Measurements from ENCODE around the gene PLA2G4C.
"Not testable (repeated sequence)": the region's sequence is repeated elsewhere in the genome, so short reads cannot be mapped to it uniquely, and the experiment has no call there.

Gene PLA2G4C

DNA sequence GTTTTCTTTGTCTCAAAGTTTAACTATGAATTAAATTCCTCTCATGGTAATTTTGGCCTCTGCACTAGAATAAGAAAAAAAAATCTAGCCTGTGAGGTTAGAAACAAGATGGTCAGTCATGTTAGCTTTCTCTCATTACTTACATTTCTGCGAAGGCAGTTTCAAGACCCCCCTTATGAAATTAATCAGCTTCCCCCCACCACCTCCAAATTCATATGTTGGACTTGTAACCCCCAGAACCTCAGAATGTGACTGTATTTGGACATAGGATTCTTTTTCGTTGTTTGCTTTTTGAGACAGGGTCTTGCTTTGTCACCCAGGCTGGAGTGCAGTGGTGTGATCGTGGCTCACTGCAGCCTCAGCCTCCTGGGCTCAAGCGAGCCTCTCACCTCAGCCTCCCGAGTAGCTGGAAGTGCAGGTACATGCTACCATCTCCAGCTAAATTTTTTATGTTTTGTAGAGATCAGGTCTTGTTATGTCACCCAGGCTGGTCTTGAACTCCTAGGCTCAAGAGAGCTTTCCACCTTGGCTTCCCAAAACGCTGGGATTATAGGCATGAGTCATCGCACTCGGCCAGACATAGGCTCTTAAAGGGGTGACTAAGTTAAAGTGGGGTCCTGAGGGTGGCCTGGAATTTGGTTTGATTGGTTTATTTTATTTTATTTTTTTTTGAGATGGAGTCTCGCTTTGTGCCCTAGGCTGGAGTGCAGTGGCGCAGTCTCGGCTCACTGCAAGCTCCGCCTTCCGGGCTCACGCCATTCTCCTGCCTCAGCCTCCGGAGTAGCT is 1.4 kb downstream of the PLA2G4C start:
- DNase-seq = no peak

DNA sequence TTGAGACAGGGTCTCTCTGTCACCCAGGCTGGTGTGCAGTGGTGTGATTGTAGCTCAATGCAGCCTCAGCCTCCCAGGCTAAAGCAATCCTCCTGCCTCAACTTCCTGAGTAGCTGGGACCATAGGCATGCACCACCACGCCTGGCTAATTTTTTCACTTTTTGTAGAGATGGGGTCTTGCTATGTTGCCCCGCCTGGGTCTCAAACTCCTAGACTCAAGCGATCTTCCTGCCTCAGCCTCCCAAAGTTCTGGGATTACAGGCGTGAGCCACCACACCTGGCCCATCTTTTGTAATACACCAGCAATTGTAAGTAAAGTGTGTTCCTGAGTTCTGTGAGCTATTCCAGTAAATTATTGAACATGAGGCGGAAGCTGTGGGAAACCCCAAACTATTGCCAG is 6.7 kb downstream of the PLA2G4C start:
- DNase-seq = no peak

DNA sequence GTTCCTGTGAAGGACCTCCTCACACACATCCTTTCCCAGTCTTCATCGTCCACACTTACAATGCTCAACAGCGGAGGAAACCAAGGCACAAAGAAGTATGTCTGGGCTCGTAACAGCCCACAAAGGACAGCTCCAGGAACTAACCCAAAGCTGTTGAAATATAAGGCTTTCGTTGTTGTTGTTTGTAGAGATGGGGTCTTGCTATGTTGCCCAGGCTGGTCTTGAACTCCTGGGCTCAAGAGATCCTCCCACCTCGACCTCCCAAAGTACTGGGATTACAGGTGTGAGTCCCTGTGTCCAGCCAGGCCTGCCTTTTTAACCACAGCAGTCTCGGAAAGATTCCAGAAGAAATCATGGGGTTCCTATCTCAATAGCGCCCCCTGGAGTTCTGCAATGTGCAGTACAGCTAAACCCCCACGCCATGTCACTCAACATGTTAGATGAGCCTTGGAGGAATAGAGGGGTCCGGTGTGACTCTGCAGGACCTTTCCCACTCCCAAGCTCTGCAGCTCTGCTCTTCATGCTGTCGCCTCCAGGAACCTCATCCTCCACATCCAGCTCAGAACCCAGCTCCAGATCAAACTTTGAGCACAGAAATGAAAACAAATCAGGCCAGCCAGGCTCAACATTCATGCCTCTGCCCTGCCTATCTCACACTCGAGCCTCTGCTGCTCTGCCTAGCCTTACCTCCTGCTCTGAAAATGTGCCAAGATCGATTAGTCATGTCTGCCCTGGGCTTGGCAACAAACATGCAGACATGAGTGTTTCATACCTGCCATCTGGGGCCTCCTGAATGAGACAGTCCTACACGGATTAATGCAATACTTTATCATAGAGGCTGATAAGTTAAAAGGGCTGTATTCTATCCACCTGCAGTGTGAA is 7.5 kb downstream of the PLA2G4C start:
- DNase-seq = no peak

DNA sequence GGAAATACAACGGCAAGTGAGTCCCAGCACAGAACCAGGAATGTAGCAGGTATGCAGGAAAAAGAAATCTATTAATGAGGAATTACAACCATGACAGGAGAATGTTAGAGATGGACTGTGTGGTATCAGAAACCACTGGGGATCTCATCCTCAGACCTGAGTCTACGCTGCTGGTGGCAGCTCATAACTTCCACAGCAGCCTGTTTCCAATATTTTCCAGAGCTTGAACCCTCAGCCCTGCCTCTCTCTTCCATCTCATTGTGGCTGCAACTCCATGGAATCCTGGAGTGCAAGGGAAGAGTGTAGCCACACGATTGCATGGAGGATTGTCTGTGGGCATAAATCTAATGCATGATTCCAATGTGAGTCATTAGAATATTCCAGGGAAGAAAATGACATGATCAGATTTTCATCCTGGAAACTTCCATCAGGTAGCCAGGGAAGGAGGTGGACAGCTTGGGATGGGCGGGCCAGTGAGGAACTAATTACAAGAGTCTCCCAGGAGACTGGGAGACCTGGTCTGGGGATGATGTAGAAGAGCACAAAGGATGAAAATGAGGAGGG is 14.9 kb downstream of the PLA2G4C start:
- no peak for DNase-seq

DNA sequence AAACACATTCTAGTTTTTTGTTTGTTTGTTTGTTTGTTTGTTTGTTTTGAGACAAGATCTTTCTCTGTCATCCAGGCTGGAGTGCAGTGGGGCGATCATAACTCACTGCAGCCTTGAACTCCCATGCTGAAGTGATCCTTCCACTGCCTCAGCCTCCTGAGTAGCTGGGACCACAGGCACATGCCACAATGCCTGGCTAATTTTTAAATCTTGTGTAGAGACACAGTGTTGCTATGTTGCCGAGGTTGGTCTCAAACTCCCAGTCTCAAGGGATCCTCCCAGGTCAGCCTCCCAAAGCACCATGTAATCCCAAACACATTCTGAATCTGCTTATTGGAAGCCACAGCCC is 15.8 kb downstream of the PLA2G4C start:
- DNase-seq = no peak

DNA sequence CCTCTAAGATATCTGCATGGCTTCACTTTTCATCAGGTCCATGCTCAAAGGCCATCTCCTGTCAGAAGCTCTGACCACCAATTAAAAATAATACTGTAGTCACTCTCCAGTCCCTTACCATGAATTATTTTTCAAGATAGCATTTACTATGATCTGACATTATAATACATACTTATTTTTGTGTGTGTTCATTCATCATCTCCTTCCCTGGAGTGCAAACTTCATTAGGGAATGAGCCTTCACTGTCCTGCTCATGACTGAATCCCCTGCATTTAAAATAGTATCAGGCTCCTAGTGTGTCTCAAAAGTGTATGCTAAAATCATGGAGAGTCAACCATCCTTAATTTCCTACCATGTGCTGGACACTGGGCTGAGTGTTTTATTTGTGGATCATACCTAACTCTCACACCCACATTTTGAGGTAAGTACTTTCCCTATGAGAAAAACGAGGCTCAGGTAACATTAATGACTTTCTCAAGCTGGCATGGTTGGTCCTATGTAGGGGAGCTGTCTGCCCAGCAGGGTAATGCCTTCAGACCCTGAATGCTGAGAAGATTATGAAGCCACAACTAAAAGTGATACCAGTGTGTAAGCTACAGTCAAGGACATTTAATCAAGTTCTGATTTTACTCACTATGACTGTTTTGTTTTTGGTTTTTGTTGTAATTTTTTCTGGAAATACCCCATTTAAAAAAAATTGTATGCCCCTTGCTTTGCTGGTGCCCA is 16.3 kb downstream of the PLA2G4C start:
- DNase-seq = no peak

DNA sequence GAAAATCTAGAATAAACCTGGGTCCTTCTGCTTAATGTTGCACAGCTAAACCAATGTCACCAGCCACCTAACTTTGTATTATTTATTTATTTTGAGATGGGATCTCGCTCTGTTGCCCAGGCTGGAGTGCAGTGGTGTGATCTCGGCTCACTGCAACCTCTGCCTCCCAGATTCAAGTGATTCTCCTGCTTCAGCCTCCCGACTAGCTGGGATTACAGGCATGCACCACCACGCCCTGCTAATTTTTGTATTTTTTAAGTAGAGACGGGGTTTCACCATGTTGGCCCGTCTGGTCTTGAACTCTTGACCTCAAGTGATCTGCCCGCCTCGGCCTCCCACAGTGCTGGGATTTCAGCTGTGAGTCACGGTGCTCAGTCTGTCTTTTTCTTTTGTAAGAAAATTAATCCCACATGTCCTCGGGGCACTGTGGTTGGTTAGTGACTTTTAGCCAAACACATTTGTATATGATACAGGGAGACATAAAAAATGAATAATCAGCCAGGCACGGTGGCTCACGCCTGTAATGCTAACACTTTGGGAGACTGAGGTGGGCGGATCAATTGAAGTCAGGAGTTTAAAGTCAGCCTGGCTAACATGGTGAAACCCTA is 19.4 kb downstream of the PLA2G4C start:
- not testable (repeated sequence) for DNase-seq

DNA sequence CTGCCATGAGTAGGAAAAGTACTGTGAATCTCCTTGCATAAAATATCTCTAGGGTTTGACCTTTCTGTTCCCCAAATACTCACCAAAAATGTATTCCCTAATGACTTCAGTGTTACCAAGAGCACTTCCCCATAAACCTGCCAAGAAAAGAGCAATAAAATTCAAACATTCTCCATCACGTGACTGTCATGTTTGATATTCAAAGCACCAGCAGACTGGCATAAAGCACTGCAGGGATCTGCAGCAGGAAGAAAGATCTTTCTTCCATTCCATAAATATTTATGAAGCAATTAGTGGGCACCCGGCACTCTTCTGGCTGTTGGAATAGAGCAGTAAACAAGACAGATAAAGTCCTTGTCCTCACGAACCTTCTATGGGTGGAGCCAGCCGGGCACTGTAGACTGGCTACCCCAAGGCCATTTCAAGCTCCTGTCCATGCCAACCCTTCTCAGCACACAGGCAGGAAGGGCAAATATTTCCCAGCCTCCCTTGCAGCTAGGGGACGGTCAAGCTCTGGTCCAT is 20.3 kb downstream of the PLA2G4C start:
- no peak for DNase-seq

DNA sequence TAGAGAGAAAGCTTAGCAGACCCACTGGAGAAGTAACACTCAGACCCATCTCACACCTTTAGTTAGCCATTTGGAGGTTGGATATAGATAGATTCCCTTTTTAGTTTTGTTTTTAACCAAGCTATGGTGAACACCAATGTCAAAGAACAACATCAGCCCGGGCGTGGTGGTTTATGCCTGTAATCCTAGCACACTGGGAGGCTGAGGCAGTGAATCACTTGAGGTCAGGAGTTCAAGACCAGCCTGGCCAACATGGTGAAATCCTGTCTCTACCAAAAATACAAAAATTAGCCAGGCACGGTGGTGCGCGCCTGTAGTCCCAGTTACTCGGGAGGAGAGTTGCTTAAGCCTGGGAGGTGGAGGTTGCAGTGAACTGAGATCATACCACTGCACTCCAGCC is 21.6 kb downstream of the PLA2G4C start:
- DNase-seq = not testable (repeated sequence)

DNA sequence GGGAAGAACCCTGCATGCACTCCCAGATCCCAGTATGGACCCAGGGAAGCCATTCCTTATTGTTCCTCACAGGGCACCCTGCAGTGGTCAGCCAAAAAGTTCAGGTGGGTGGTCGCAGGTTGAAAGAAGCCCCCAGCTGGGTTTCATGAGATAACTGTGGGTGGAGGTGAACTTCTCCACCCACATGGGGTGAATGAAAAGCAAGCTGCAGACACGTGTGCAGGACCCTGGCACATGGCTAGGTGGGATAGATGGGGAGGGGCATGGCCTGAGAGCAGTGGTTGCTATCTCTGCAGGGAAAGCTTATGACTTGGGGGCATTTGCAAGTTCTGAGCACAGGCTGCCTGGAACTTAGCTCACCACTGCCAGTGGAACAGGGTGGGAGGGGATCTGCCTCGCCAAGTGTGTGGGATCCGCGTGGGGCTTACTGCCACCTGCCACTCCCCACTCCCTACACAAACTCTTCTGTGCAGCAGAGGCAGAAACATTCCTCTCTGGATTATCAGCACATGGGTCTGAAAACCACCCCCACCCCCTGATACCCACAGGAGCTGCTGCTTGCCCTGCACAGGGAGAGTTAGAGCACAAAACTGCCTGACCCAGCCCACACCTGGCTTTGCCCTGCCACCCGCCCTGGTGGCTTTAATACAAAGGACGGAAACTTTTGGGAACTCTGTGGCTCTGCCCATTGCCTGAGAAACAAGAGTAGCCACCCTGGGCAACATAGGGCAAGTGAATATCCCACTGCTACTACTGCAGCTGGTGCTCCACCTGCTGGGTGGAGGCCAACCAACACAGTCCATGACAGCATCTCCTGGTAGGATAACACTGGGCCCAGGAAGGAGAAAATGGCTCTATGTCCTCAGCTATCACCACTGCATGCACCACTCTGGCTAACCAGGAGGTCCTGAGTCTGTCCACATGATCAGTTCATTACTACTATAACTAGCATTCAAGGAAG is 24.4 kb downstream of the PLA2G4C start:
- no peak for DNase-seq

DNA sequence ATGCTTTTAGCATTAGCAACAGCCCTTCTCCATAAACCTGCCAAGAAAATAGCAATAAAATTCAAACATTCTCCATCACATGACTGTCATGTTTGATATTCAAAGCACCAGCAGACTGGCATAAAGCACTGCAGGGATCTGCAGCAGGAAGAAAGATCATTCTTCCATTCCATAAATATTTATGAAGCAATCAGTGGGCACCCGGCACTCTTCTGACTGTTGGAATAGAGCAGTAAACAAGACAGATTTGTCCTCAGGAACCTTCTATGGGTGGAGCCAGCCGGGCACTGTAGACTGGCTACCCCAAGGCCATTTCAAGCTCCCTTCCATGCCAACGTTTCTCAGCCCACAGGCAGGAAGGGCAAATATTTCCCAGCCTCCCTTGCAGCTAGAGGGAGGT is 25.5 kb downstream of the PLA2G4C start:
- no peak for DNase-seq

DNA sequence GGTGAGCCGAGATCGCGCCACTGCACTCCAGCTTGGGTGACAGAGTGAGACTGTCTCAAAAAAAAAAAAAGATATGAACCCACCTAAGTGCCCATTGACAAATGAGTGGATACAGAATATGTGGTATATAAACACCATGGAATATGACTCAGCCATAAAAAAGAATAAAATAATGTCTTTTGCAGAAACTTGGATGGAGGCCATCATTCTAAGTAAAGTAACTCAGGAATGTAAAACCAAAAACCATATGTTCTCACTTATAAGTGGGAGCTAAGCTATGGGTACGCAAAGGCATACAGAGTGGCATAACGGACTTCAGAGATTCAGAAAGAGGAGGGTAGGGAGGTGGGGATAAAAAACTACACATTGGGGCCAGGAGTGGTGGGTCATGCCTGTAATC is 29.5 kb downstream of the PLA2G4C start:
- no peak for DNase-seq

DNA sequence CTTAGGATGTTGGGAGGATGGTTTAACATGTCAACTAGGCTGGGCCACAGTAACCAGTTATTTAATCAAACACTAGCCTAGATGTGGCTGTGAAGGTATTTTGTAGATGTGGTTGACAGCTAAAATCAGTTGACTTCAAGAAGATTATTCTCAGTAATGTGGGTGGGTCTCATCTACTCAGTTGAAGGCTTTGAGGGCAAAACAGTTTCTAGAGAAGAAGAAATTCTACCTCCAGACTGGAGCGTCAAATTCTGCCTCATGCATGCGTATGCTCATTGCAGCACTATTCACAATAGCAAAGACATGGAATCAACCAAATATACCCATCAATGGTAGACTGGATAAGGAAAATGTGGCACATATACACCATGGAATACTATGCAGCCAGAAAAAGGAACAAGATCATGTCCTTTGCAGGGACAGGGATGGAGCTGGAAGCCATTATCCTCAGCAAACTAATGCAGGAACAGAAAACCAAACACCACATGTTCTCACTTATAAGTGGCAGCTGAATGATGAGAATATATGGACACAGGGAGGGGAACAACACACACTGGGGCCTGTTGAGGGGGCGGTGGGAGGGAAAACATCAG is 40.3 kb downstream of the PLA2G4C start:
- DNase-seq = not testable (repeated sequence)

DNA sequence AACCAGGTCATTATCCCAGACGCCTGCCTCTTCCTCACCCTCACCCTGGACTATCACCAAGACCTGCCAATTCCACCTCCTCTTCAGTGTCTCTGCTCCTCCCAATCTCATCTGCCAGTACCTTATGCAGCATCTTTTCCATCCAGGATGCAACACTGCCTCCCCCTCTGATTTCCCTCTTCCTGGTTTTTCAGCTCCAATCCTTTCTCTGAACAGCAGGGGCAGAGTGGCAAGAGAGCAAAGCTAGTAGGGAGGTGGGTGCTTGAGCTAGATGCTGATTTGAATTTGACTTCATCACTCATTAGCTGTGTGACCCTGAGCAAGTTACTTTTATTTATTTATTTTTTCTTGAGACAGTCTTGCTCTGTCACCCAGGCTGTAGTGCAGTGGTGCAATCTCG is 41.2 kb downstream of the PLA2G4C start:
- DNase-seq = no peak

DNA sequence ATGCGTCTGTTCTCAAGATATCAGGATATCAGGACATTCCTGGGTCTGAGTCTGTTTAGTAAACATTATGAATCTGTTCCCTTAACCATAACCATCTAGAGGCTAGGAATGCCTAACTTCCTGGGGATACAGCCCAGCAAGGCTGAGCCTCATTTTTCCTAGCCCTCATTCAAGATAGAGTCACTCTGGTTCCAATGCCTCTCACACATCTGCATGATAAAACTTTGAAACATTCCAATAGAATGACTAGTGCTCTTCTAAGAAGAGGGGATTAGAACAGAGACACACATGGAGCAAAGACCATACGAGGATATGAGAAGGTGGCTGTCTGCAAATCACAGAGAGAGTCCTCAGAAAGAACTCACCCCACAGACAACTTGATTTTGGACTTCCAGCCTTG is 46.1 kb downstream of the PLA2G4C start:
- DNase-seq = no peak

DNA sequence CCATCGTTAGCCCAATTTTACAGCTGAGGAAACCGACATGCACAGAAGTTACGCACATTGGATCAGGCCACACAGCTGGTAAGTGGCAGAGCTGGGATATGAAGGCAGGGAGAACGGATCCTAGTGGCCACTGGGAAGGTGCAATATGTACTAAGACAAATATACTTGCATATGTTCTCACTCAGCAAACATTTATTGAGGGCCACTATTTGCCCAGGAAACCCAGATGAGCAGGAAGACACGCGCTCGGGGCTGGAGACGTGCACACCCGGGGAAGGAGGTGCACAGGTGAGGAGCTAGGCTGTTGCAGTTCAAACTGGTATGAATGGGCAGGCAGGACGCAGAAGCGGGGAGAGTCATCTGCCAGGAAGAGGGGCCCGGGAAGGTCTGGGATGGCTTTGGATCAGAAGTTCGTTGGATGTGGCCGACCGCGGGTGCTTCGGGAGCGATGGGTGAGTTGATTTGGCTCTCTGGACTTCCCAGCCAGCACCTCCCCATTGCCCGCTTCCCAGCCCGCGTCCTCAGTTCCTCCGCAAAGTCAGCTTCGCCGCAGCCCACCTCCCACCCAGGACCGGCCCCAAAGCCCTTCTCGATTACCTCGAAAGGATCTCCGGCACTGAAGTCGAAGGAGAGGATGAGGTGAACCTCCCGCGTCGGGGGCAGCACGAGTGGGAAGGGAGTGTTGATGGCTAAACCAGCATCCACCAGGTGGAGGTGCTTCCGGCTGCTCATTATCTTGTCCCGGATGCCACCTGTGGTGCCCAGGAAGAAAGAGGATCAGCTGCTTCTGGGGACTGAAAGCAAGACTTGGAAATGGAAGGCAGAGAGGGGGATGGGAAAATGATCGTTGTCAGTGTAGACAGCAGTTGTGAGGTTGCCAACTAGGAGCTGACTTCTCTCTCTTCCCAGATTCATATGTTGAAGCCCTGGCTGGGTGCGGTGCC is 48.9 kb downstream of the PLA2G4C start:
- no peak for DNase-seq

DNA sequence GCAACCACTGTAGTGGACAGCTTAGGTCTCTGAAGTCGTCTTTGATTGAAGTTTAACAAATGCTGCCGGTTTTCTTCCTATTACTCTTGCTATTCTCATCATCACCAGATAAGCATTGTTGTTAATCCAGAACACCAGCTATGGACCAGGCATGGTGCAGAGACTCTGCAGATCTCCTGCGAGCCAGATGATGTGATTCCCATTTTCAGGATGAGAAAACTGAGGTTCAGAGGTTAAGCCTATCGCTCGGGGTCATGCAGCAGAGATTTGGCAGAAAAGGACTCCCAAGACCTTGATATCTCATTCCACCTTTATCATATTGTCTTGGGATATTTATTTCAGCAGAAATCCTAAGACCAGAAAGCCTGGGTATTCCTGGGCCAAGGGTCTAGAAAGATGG is 50.2 kb downstream of the PLA2G4C start:
- no peak for DNase-seq

DNA sequence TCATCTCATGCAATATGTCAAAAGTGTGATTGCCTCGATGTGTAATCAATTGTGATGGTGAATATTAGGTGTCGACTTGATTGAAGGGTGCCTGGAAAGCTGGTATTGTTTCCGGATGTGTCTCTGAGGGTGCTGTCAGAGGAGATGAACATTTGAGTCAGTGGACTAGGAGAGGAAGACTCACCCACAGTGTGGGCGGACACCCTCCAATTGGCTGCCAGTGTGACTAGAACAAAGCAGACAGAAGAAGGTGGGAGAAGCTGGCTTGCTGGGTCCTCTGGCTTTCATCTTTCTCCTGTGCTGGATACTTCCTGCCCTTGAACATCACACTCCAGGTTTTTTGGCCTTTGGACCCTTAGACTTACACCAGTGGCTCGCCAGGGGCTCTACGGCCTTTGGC is 51.3 kb downstream of the PLA2G4C start:
- no peak for DNase-seq

DNA sequence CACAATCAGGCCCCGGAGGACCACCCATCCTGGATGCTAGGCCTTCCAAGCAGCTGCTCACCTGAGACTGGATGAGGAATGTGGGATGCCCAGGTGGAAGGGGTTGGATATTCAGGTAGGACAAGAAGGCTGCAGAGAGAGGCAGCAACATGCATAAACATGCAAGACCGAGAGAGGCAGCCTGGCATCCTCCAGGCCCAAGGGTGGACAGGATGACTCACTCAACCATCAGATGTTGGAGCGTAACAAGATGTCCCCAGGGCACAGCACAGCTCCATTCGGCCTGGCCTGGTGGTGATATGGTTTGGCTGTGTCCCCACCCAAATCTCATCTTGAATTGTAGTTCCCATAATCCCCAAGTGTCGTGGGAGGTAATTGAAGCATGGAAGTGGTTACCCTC is 56.8 kb downstream of the PLA2G4C start:
- DNase-seq = no peak

DNA sequence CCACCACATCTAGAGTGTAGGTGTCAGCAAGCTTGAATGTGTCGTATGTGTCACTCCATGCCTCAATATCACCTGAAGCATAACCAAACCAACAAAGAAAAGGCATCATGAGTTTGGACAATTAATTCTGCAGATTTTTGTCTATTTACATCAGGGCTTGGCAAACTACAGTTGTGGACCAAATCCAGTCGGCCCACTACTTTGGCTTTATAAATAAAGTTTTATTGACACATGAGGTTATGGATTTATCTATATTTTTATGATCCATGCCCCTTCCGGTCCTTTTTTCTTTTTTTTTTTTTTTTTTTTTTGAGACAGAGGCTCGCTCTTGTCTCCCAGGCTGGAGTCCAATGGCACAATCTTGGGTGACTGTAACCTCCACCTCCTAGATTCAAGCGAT is 57.5 kb downstream of the PLA2G4C start:
- no peak for DNase-seq
